GM18502 (cell line): ENCODE results near the gene CREBBP.
A peak's percentile ranks its signal among the peaks of the same experiment; 100 is the strongest.
"Not testable (repeated sequence)": the region's sequence is repeated elsewhere in the genome, so short reads cannot be mapped to it uniquely, and the experiment has no call there.

Experiments
- ATAC-seq: cut with Tn5 transposase; IDR thresholded peaks from one replicate; pipeline ENCODE4 v1.9.1; 2021; ENCODE audit warnings: mild to moderate bottlenecking; ENCODE audit not compliant: unreplicated experiment, poor library complexity

Gene CREBBP

DNA sequence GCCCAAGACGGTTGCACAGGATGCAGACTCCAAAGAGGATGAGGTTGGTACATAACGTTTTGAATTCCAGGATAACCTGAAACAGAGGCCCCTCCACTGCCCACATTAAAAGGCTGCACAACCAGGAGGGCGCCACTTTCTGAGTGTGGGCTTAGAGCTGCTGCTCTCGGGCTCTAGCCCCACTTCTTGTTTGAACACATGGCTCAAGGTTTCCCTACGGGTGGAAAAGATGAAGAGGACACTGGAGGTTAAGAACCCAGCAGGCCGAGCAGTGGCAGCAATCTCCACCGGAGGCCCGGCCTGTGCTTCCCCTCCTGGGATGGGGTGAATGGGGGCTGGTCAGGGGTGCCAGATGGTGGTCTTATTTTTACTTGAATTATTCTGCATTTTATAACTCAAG lies 155.2 kb downstream of the CREBBP start:
- ATAC-seq: no peak

GRCh38 chr16:3722508-3722907 lies 158.0 kb downstream of the CREBBP start:
- ATAC-seq: no peak

GRCh38 chr16:3720418-3720817 lies 160.1 kb downstream of the CREBBP start:
- no peak for ATAC-seq

- ATAC-seq: no peak
Measured at GRCh38 chr16:3718628-3719027, 161.9 kb downstream of the CREBBP start.

DNA sequence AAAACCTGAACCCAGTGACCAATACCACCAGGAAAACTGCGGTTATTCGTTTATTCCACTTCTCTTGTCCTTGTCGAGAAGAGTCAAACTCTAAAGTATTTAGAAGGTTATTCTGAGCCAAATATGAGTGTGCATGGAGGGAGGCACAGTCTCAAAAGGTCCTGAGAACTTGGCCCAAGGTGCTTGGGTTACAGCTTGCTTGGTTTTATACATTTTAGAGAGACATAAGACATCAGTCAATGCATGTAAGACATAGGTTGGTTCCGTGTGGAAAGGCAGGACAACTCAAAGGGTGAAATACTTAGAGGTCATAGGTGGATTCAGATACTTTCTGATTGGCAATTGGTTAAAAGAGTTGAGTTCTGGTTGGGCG lies 162.5 kb downstream of the CREBBP start:
- ATAC-seq: no peak

DNA sequence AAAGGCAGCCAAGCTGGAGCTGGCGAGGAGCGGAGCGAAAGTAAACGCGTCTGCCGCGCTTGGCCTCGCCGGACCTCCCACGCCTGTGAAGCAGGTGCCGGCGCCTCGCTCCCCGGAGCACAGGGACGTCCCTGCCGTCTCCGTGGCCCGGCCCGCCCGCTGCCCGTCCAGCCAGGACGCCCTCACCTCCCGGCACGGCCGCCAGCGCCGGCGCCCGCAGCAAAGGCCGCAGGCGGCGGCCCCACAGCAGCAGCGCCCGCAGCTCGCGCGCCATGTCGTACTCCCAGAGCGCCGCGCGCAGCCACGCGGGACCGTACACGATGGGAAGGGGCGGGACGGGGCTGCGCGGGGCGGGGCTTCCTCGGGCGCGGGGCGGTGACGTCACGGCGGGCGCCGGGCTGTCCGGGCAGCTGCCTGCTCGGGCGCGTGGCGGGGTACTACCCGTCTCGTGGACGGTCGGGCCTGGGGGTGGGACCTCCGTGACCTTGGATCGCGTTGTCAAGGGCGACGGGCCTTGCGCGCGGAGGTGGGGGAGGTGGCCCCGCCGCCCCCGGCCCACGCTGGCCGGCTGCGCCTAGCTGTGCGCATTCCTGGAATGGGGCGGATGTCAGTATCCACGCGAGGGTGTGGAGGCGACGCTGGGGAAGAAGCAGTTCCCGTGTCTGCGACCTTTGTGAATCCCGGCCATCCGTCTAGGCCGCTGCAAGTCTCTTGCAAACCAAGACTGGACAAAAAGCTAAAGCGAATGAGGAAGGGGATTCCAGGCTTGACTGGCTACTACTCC lies 163.1 kb downstream of the CREBBP start, which contains the start of gene TRAP1:
TSS of gene TRAP1 (minus strand) at position 290 of the 784 bp plus-strand sequence. CDS start at position 274, 16 bp downstream.
- peak; percentile 89 for ATAC-seq

GRCh38 chr16:3716831-3717234 lies 163.7 kb downstream of the CREBBP start:
- peak; percentile 32 for ATAC-seq

DNA sequence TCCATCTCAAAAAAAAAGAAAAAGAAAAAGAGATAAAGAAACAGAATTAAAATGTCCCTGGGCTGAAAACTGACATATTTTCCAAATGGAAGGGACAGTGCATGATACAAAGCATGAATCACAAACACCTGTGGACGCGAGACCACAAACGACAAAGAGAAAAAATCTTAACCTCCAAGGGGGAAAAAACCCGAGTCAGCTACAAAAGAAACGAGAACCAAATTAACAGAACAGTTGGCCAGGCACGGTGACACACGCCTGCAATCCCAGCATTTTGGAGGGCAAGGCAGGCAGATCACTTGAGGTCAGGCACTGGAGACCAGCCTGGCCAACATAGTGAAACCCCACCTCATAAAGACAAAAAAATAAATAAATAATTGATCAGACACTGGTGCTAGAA lies 165.1 kb downstream of the CREBBP start:
- no peak for ATAC-seq

DNA sequence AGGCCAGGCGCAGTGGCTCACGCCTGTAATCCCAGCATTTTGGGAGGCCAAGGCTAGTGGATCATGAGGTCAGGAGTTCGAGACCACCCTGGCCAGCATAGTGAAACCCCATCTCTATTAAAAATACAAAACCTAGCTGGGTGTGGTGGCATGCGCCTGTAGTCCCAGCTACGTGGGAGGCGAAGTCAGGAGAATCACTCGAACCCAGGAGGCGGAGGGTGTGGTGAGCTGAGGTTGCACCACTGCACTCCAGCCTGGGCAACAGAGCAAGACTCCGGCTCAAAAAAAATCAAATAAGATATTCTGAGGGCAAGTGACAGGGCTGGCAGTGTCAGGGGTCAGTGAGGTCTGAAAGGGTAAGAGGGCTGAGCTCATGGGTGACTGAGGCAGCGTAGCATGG lies 166.1 kb downstream of the CREBBP start:
- ATAC-seq: not testable (repeated sequence)

GRCh38 chr16:3713587-3714242 lies 166.8 kb downstream of the CREBBP start:
- ATAC-seq: no peak

DNA sequence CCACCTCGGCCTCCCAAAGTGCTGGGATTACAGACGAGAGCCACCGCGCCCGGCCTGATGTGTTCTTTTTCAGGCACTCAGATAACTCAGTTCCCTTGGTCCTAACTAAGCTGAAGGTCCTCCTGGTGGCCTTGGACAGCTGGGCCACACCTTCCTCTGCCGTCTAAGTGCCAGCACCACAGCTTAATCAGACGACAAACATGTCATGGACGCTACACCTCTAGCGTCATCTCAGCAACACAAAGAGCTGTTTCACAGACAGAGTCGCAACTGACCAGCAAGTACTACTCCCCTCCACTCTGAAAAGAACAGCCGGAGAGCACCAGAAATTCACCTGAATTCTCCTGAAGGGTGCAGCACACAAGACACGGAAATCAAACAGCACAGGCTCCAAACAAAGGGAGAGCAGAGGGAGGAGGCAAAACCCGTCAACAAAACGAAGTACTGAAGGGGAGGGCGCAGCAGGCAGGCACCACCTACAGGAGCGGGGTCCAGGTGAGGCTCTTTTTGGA lies 167.6 kb downstream of the CREBBP start:
- no peak for ATAC-seq

GRCh38 chr16:3706253-3707012 lies 174.1 kb downstream of the CREBBP start:
- ATAC-seq: no peak

DNA sequence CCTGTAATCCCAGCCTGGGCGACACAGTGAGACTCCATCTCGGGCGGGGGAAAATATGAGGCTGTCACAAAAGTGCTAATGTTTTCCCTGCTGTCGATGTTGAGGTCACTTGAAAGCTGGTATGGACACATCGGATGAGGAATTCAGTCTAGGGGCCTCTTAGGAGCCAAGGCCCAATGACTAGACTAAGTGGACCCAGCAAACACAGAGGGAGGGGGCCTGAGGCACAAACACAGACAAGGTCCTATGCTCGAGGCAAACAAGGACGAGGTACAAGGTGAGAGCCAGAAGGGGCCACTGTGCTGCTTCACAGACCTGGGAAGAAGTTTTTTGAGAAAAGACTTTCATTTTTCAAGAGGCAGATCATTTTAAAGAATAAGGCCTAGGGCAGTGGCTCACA lies 178.4 kb downstream of the CREBBP start:
- ATAC-seq: no peak

- no peak for ATAC-seq
Measured at GRCh38 chr16:3701531-3701930, 179.0 kb downstream of the CREBBP start.

DNA sequence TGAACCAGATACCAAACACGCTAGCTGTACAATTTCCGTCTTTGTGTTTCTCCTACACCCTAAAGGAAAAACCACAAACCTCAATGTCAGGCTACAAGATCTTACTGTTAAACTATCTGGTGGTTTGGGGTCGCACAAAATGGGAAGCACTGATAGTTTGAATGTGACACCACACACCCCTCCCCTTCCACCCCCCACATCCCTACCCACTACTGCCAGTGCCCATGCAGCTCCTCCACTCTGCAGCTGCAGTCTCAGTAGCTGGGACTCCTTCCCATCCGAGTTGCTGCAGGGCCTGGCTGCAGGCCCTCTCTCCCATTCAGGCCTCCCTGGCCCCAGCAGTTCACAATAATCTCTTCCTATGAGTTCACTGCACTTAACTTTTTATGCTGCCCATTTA lies 181.6 kb downstream of the CREBBP start:
- ATAC-seq: no peak

- ATAC-seq: no peak
Measured at GRCh38 chr16:3696425-3697218, 183.9 kb downstream of the CREBBP start.

DNA sequence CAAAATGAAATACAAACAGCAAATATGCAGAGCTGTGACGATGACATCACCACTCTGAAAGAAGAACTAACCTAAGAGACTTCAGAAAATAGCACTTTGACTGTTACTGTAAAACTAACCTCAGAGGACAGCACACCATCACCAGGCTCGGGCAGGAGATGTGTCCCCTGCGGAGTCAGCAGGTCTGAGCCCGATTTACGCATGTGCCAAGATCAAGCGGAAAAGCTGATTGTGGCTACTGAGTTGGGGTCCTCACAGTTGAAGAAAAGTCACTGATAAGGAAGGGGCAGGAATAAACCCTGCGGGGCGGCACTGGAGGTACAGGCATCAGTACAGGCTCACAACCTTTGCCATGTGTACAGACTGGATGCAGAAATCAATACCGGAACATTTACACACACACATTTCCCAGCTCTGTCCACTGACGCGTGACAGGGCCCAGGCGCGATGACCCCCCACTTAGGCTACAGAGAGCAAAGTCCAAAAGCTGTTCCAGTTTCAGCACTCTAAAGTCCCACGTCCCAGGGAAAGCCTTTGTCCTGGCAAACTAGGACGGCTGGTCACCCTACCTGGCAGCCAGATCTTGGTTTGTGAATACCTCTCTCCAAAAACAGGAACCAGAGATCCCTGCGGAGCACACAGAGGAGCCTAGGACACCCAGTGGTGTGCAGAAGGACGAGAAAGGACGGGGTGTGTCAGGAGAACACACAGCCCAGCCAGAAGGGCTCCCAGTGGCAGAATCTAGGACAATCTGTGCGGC lies 184.7 kb downstream of the CREBBP start:
- ATAC-seq: no peak

- ATAC-seq: no peak
Measured at GRCh38 chr16:3694051-3694450, 186.5 kb downstream of the CREBBP start.

GRCh38 chr16:3691761-3692160 lies 188.8 kb downstream of the CREBBP start:
- ATAC-seq: no peak
